Measurements from ENCODE around the gene C5orf15.

DNA sequence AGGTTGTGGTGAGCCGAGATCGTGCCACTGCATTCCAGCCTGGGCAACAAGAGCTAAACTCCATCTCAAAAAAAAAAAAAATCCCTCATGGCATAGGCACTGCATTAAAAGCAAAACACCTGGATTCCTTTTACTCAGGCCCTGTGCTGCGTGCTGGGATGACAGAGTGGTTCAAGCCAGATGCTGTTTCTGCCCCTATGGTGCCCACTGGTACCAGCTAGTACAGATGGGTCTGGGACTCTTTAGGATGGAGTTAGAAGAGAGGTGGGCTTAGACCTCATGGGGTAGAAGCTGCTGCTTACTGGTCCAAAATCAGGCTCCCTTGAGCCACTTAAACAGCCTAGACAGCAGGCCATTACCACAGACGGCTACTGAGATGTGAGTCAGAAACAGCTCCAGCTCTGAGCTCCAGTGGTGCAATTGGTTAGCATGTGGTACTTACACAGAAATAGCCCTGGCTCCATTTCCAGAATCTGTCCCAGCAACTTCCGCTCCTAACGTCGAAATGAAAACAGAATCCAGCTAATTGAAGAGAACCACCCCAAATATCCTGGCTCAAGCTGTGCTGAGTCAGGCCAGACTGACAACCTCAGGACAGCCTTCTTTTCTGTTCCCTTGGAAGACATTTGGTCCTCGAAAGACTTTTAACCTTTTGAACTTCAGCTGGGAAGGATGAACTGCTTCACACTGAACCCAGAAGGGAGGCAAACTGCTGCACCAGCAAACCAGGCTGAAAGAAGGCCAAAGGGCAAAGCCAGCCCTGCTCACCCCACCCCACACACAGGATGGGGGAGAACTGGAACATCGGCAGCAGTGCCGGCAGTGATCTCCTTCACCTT lies 15.5 kb downstream of the C5orf15 start:
- TF ChIP-seq CTCF (IDR thresholded peaks at IDR 0.05) = no peak
- TF ChIP-seq POLR2A (IDR thresholded peaks at IDR 0.05) = no peak

Measured in transverse colon (tissue), 3 donors.